Gastrocnemius medialis (tissue), 4 donors: ENCODE data around the gene SNF8. TPM values are rescaled to one million over a fixed set of nuclear protein-coding genes. Genes with fewer than 3 reads are reported as not detected.

Source experiments
- ATAC-seq, 2 donors: fragments of 150-250 bp; one replicate each; pipeline ENCODE4 v1.9.1; 2016
- DNase-seq, 2 donors: peaks; one replicate each; pipeline ENCODE4 v3.0.0-alpha.2; 2019
- H3K27ac ChIP-seq, 4 donors: fragments of 200-600 bp; sonication (generic); 1 replicate in 1 of 4; 2 replicates in 3 of 4; pipeline ENCODE4 v1.5.1; 2016 to 2018; ENCODE audit warnings: mild to moderate bottlenecking in 2 of 4, moderate library complexity in 1 of 4
- H3K27me3 ChIP-seq, 3 donors: fragments of 200-600 bp; sonication (generic) in 2 of 3; 1 replicate in 1 of 3; 2 replicates in 2 of 3; pipeline versions ENCODE4 v1.5.1 to v1.6.0; 2016 to 2019; ENCODE audit warnings: mild to moderate bottlenecking in 1 of 3, moderate library complexity in 1 of 3
- H3K36me3 ChIP-seq, 2 donors: fragments of 200-600 bp; sonication (generic) in 1 of 2; one replicate each; pipeline ENCODE4 v1.5.1; 2017 to 2018
- H3K4me1 ChIP-seq, 2 donors: fragments of 200-600 bp; sonication (generic) in 1 of 2; one replicate each; pipeline ENCODE4 v1.5.1; 2016 to 2017; ENCODE audit warnings: mild to moderate bottlenecking in 2 of 2
- H3K4me3 ChIP-seq, 4 donors: fragments of 200-600 bp; sonication (generic) in 3 of 4; 1 replicate in 1 of 4; 2 replicates in 3 of 4; pipeline ENCODE4 v1.5.1; 2016 to 2019; ENCODE audit warnings: mild to moderate bottlenecking in 2 of 4
- H3K9me3 ChIP-seq, 3 donors: fragments of 200-600 bp; sonication (generic) in 2 of 3; 1 replicate in 1 of 3; 2 replicates in 2 of 3; pipeline ENCODE4 v1.5.1; 2016 to 2019
- POLR2A ChIP-seq, 2 donors: fragments of 450-650 bp; IDR thresholded peaks; one replicate each; pipeline ENCODE4 v1.6.1; 2017; ENCODE audit warnings: antibody characterized with exemption in 2 of 2, mild to moderate bottlenecking in 2 of 2, moderate library complexity in 2 of 2
- in situ Hi-C, 4 donors: fragments of 200-750 bp; cut with MboI; loops; one replicate each; pipeline versions ENCODE4 v1.15.0 to v1.8.0; 2017; ENCODE audit warnings: low sequenced_read_pairs in 4 of 4
- intact Hi-C: fragments of 100-400 bp; cut with DNase I; formaldehyde crosslinking; loops from one replicate; pipeline ENCODE4 v1.15.1; 2023; ENCODE audit warnings: low total_unique reads
- total RNA-seq, 4 donors: library from RNA; depleted of rRNA; stranded (reverse); fragments of >200 nt; gene quantifications; one replicate each; pipeline versions ENCODE4 v1.1.0 to v1.2.3, GENCODE V29; 2016
- TF ChIP-seq, protein P1 (sequence below), 5 experiments: fragments of 450-650 bp in 3 of 5; fragments of 200-600 bp in 2 of 5; sonication (generic) in 2 of 5; IDR thresholded peaks in 4 of 5; conservative IDR thresholded peaks in 1 of 5; 1 replicate in 4 of 5; 2 replicates in 1 of 5; pipeline ENCODE4 v1.5.1; 2016 to 2019; ENCODE audit warnings: antibody characterized with exemption in 5 of 5, mild to moderate bottlenecking in 3 of 5, moderate library complexity in 3 of 5

SNF8 gene
- total RNA-seq, 4 donors from 2014 or later = 64.9 to 123 (median 76.8) TPM

DNA sequence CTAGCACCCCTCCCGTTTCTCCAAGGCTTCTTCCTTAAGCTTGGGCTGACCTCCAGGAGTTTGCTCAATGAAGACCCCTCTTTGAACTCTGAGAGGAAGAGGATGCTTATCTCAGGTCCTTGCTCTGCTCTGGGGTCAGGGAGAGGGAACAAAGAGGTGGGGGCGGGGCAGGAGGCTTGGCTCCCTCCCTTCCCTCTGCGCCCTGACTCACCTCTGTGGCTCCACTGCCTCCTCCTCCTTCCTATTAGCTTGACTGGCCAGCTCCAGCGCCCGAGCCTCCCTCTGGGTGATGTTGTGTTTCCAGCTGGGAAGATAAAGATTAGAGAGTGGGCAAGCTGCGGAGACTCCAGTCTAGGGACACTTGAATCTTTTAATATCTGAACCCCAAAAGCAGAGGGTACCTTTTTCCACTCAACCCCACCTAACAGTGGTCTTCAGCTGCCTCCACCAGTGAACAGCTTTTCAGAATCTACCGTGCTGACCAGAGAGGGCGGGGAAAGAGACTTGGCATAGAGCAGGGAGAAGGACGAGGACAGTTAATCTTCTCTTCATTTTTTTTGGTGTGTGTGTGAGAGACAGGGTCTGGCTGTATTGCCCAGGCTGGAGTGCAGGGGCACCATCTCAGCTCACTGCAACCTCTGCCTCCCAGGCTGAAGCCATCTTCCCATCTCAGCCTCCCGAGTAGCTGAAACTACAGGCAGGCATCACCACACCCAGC is 17.0 kb upstream of the SNF8 start:
- intact Hi-C loops = no loop called here
- Histone ChIP-seq H3K9me3 (no peaks in the 10 kb centered on the region), H3K4me3 (no peak overlapping the region), H3K27ac (no peak overlapping the region), H3K4me1 (no peaks in the 10 kb centered on the region), H3K36me3 (no peaks in the 10 kb centered on the region), H3K27me3 (peaks cover 18 to 46% (median 30%) of the 10 kb centered on the region in 3 donors)
- in situ Hi-C loops = loop anchor here in 1 of 4 donors (25.0 kb wide), 1 partner anchor 101 kb away; no protein-coding TSS in a partner anchor
- TF ChIP-seq, protein P1, sequence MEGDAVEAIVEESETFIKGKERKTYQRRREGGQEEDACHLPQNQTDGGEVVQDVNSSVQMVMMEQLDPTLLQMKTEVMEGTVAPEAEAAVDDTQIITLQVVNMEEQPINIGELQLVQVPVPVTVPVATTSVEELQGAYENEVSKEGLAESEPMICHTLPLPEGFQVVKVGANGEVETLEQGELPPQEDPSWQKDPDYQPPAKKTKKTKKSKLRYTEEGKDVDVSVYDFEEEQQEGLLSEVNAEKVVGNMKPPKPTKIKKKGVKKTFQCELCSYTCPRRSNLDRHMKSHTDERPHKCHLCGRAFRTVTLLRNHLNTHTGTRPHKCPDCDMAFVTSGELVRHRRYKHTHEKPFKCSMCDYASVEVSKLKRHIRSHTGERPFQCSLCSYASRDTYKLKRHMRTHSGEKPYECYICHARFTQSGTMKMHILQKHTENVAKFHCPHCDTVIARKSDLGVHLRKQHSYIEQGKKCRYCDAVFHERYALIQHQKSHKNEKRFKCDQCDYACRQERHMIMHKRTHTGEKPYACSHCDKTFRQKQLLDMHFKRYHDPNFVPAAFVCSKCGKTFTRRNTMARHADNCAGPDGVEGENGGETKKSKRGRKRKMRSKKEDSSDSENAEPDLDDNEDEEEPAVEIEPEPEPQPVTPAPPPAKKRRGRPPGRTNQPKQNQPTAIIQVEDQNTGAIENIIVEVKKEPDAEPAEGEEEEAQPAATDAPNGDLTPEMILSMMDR (IDR thresholded peaks at IDR 0.05 in 4 of 5, conservative IDR thresholded peaks at IDR 0.05 in 1 of 5) = no peak
- no peak for TF ChIP-seq POLR2A (IDR thresholded peaks at IDR 0.05)
- DNase-seq (no peak), ATAC-seq (no peak)

DNA sequence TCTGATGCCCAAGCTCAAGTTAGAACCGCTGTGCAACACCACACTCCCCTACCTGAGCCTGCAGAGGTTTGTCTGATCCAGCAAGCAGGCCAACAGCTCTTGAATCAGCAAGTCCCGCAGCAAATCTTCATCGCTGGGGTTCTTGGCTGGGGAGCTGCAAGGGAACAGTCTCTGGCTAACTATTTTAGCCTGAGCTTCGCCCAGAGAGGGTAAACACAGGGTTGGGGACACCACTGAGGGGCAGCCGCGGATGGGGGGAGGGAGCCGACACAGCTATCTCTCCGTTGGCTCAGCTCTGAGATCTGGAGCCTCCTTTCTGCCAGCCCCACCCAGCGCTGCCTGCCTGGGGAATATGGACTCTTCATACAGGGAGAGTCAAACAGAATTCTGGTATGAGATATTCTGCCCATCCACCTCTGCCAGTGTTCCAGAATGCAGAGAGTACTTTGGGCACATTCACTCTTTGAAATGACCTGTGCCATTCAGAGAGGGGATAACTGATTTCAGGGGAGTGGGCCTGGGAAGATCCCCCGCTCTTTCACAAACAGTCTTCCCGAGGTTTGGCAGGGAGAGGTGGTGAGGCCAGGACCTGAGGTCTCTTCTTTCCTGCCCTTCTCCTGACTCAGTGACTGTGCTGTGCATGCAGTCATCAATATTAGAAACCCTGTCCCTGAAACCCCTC is 16.3 kb upstream of the SNF8 start:
- in situ Hi-C loops (loop anchor here in 1 of 4 donors (25.0 kb wide), 1 partner anchor 101 kb away; no protein-coding TSS in a partner anchor), intact Hi-C loops (no loop called here)
- no peaks in the 10 kb centered on the region for H3K4me1 ChIP-seq
- no peaks in the 10 kb centered on the region for H3K9me3 ChIP-seq
- no peak for TF ChIP-seq POLR2A (IDR thresholded peaks at IDR 0.05)
- TF ChIP-seq, protein P1 (IDR thresholded peaks at IDR 0.05 in 4 of 5, conservative IDR thresholded peaks at IDR 0.05 in 1 of 5) = no peak
- DNase-seq (no peak), ATAC-seq (no peak)
- H3K27me3 ChIP-seq = peaks cover 18 to 44% (median 30%) of the 10 kb centered on the region in 3 donors
- H3K27ac ChIP-seq = no peak overlapping the region
- no peak overlapping the region for H3K4me3 ChIP-seq
- H3K36me3 ChIP-seq = no peaks in the 10 kb centered on the region

DNA sequence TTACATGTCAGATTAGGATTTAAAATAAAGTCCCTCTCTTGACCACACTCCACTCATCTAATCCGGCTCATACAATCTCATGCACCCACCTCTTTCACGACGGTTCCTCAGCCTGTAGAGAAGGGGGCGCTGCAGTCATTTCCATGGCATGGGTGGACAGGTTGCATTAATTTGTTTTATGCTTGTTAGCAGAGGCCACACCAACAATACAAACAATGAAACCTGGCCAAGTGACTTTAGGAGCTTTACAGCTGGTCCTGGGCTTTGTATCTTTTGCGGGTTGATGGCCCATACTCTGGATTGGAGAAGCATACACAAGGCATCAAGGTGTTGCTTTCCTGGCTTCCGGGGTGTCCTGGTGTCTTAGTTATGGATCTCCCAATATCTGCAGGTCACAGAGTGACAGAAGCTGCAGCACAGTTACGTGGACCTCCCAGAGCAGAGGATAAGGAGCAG is 9.7 kb upstream of the SNF8 start:
- Histone ChIP-seq H3K9me3 (no peaks in the 10 kb centered on the region), H3K4me3 (no peak overlapping the region), H3K4me1 (no peaks in the 10 kb centered on the region), H3K27ac (no peak overlapping the region), H3K27me3 (peaks cover 22 to 42% (median 40%) of the 10 kb centered on the region in 3 donors), H3K36me3 (no peaks in the 10 kb centered on the region)
- no peak for ATAC-seq
- intact Hi-C loops (no loop called here), in situ Hi-C loops (loop anchor here in 1 of 4 donors (25.0 kb wide), 1 partner anchor 108 kb away; no protein-coding TSS in a partner anchor)
- no peak for DNase-seq
- TF ChIP-seq, protein P1 (IDR thresholded peaks at IDR 0.05 in 4 of 5, conservative IDR thresholded peaks at IDR 0.05 in 1 of 5) = no peak
- TF ChIP-seq POLR2A (IDR thresholded peaks at IDR 0.05) = no peak

DNA sequence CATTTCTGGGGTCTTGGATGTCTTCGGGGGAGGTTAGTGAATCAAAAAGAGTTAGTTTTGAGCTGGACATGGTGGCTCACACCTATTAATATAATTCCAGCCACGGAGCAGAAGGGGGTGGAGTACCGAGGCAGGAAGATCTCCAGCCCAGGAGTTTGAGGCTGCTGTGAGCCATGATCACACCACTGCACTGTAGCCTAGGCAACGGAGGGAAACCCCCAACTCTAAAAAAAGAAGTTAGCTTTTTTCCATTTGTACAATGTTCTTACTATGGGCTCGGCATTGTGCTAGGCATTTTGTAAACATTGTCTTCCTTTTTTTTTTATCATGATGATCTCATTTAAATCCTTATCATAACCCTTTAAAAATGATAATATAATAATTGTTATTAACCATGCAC is 8.3 kb upstream of the SNF8 start:
- in situ Hi-C loops = loop anchor here in 1 of 4 donors (25.0 kb wide), 1 partner anchor 109 kb away; no protein-coding TSS in a partner anchor
- H3K27ac ChIP-seq = no peak overlapping the region
- no peak for ATAC-seq
- H3K9me3 ChIP-seq = no peaks in the 10 kb centered on the region
- H3K4me3 ChIP-seq = no peak overlapping the region
- H3K27me3 ChIP-seq = peaks cover 18 to 38% (median 36%) of the 10 kb centered on the region in 3 donors
- H3K4me1 ChIP-seq = no peaks in the 10 kb centered on the region
- no peak for TF ChIP-seq POLR2A (IDR thresholded peaks at IDR 0.05)
- TF ChIP-seq, protein P1 (IDR thresholded peaks at IDR 0.05 in 4 of 5, conservative IDR thresholded peaks at IDR 0.05 in 1 of 5) = no peak
- intact Hi-C loops = no loop called here
- DNase-seq = no peak
- H3K36me3 ChIP-seq = no peaks in the 10 kb centered on the region
